HG02973 (cell line): ENCODE results near the gene GALNT2.

Source experiments
- ATAC-seq: cut with Tn5 transposase; IDR thresholded peaks from one replicate; pipeline ENCODE4 v1.9.1; 2021; ENCODE audit warnings: moderate library complexity; ENCODE audit not compliant: unreplicated experiment

Gene GALNT2

DNA sequence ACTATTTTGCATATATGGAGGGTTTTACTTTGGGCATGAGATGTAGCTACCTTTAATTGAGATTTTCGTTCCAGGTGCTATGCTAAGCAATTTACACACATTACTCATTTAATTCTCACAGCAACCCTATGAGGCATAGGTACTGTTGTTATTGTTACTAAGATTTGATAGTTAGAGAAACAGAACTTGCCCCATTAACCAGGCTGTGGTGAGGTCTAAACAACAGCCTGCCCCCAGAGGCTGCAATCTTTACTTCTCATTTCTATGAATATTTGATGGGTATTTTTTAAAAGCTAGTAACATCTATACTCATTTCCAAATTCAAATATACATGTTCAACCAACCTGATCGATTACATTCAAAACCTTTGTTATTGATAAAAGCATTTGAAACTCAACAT lies 155.6 kb downstream of the GALNT2 start:
- ATAC-seq, result peak; percentile 62

DNA sequence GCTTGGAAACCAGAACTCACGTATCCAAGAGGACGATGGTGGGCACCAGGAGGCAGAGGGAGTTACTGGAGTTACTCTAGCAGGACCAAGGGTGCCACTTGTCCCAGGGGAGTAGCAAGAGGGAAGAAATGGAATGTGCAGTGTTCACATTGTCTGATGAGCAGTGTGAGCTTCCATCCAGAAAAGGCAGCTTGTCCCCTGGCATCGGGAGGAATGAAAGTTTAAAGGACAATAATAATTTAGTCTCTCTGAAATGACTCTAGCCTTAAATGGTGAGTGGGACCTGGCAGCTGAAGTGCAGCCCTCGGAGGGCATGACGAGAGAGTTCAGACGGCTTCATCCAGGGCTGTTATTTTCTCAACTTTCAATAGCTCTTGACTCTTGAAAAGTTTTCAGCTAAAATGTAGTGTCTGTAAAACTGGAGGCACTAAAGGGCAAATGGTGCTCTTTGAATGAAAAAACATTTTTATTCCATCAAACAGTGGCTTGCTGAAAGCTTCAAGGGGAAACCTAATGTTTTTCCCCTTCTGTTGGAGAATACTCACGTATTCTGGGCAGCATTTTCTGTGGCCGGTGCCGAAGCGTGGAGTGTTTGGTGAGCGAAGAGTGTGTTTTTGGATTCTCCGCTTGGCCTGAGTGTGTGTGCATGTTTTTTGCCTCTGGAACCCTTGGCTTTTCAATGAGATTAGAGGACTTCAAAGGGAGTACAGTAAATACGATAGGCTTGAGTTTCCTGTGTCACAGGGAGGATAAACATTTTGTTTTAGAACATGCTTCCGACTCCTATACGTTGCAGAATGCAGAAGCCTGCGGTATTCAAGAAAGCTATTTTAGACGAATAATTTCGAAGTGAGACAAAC lies 157.3 kb downstream of the GALNT2 start:
- ATAC-seq, result no peak

DNA sequence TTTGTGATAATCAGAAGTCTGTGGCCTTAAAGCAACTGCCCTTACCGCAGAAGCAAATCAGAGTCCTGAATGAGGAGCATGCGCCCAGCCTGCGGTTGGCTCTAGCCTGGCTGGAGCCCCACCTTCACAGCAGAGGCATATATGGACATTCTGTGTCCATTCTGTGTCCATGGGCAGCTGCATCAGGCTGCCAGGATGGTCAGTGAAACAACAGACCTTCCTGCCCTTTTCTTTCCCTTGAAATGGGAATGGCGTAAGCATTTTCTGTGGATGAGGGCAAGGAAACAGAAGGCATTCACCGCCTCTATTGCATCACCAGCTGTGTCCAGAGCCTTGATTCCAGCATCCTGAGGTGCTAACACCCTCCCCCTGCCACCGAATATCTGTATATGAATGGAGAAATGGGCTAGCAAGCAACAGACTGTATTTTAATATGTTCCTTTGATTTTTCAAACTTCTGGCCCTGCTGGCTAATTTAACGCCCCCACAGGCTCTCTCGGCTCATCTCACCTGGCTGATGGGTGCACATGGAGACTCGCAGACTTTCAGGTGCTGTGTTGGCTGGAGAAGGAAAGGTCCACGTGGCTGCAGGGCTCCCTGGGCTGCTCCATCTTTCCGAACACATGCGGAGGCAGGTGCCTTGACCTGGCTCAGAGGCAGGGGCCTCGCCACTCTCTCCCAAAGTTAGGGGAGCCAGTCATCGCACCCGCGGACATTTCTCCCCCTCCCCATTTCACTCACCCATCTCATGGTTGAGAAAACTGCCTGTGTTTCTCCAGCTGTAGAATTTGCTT lies 159.2 kb downstream of the GALNT2 start:
- ATAC-seq, result no peak

DNA sequence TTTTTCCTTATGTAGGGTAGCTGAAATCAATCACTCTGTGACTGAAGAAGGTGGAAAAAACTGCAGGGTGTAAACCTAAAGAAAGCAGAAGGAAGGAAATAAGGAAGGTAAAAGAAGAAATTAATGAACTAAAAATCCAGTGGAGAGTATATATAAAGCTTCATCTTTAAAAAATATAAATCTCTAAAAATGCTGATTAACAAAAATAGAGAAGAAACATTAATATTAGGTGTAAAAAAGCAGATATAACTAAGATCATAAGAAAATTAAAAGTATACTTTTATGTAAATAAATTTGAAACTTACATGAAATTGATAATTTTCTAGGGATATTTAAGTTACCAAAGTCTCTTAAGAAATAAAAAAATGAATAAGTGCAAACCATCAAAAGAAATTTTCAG lies 159.8 kb downstream of the GALNT2 start:
- no peak for ATAC-seq

DNA sequence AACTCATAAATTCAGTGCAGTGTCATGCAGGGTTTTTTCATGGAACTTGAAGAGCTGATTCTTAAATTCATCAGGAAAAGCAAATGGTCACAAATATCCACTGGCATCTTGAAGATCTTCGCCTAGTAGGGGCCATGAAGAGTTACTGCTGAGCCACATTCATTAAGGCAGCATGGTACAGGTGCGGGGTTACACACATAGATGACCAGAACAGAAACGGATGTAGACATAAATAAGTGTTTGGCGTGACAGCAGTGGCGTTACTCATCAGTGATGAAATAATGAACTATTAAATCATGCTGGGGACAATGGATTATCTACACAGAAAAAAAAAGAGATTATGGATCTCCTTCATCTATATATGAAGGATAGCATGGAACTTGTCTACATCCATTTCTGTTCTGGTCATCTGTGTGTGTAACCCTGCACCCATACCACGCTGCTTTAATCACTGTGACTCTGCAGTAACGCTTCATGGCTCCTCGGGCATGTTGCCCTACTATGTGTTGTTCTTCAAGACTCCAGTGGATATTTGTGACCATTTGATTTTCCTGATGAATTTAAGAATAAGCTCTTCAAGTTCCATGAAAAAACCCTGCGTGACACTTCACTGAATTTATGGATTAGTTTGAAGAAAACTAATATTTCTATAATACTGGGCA lies 161.3 kb downstream of the GALNT2 start:
- ATAC-seq, result no peak

DNA sequence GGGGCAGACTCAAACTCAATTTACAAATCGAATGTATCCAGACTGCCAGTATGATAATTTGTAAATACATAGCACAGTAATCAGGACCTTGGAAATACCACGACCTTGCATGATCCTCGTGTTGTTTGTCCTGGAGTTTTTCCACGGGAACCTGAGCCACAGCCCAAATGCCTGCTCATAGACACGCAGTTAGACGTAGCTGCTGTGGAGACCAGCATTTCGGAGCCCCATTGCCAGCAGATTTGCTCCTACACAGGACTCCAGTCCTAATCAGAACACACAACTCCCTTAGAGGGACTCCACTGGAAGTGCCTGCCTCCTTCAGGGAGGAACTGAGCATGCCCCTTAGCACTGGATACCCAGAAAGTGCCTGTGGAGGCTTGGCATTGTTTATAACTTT lies 163.2 kb downstream of the GALNT2 start:
- ATAC-seq, result no peak

DNA sequence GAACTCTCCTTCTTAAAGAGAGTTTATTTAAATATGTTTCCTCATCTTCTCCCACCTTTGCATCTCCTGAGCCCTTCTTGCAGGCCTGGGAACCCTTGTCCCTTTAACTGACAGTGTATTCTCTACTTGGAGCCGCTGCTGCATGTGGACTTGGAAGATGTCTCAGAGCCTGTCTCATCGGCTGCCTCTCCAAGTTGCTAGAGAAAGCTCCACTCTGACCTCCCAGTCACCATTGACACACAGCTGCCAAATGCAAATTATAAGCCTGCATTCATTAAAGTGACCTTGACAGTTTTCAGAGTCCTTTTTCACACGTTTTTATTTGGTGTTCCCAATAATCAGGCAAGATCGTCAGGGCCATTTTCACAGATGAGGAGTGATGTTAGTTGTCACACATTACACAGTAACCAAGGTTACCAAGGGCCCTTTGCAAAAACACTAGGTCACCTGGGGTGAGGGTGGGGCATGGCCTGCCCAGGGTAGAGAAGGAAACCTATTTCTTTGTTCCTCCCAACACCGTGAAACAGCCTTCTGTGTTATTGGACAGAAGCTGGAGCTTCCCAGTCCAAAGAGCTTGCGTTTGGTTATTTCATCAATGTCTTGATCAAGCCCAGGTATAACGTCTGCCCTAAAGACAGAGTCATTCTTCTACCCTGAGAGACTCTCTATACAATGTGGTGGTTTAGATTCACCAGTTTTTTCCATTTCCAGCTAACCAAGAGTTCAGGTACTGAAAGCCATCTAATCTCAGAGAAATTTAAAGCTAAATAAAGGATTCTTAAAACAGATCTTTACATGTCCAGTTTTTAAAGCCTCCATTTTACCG lies 164.1 kb downstream of the GALNT2 start:
- ATAC-seq, result no peak

DNA sequence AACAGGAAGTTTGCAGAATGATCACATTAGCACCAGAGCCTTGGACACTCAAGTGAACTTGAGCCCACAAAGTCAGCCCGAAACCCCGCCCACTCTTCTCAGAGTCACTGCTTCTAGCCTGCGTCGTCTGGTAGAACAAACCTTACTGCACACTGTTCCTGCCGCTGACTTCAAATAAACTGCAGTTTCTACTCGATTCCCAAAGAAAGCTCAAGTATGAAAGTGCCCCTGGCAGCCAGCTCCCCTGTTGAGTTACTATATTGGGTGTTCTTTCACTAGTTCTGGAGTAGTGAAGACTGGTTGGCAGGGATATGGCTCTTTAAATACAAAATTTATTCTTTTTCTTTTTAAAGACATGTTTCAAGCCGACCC lies 164.7 kb downstream of the GALNT2 start:
- ATAC-seq, result no peak

DNA sequence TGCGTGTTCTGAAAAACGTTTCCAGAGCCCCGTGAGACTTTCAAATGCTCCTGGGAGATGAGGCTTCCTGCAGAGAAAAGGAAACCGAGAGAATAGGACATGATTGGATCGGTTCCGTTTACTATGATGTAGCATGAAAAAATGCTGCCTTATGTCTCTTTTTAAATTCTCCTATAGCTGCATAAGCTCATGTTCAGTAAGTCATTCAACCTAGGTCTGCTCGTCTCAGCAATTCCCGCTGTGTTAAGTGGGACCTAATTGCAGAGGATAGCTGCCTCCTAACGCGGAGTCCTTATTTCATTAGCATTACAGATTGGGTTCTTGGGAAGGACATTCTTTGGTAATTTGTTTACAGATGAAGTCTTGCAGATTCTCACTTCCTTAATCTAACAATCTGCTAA lies 165.3 kb downstream of the GALNT2 start:
- no peak for ATAC-seq

DNA sequence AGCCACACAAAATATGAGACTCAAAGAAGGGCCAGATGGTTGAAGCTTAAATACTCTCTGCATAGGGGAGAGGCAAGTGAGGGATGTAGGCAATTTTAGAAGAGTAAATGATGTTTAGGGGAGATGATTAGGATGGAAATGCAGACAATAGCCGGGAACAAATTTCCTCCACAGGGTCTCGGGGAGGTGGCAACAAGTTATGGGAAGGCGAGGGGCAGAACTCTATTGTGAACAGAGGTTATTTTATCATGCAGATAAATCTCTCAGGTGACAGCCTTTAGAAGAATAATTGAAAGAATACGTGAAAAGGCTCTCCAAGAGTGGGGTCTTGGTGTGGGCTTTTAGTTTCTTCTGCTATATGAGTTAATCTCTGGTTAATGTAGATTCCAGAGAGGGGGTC lies 166.7 kb downstream of the GALNT2 start:
- no peak for ATAC-seq

DNA sequence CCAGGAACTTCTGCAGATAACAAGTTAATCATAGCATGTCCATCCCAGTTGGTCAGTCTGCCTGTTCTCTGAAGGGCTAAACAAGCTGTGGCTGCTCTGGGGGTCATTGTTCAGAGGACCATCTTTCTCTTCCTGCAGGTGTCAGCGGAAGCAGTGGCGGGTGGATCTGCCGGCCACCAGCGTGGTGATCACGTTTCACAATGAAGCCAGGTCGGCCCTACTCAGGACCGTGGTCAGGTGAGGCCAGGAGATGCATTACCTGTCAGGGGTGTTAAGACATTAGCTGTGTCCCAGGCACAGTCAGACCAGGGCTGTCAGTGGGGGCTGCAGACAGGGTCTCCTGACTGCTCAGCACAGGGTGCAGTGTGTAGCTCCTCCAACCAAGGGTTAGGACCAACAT lies 168.8 kb downstream of the GALNT2 start:
- ATAC-seq, result no peak

DNA sequence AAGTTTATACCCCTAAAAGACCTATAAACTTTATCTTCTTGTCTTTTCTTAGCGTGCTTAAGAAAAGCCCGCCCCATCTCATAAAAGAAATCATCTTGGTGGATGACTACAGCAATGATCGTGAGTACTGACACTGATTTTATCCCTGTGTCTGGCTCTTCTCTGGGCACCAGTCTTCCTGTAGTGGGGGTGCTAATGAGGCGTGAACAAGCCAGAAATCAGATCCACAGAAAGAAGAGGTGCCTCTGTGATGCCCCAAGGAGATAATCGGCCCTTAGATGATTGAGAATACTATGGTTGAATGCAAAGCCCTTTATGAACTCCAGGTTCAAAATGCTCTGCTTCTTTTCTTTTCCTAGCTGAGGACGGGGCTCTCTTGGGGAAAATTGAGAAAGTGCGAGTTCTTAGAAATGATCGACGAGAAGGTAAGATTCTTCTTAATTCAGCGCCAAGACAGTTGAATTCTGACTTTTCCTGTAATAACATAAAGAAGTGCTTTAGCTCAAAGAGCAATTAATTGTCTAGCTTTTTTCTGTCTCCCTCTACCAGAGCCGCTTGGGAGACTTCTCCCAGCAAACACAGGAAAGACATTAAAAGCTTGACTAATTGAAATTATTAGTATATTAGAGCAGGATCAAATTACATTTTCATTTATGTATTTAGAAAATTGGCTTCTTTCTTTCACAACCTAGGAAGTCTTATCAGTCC lies 169.4 kb downstream of the GALNT2 start:
- no peak for ATAC-seq

DNA sequence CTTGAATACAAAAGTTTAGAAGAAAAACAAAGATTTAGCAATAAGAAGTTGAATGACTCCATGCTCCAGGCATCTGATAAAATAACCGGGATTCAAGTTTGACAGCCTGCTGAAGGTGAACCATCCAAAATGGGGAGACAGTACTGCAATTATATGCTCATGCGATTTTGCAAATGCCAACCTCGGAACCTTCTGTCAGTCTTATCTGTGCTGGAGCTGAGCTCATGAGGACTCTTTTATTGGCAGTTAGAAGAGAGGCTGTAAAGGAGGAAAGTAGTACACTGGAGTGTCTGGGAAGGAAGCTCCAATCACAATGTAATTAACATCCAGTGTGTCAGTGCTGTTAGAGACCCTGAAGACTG lies 170.0 kb downstream of the GALNT2 start:
- ATAC-seq, result no peak

DNA sequence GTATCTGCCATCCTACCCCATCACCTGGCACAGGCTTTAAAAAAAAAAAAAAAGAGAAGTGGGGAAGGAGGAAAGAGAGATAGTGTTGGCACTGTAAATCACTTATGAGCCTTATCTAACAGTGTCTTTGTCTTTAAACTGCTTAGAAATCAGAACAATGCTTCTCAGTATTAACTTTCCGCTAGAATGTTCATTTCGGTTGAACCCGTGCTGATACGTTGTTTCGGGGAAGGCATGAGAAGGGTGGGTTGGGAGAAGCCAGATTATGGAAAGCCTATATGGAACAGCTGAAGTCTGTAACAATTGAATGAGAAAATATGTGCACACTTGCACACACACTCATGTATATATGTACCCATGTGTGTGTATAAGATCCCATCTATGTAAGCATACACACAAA lies 170.8 kb downstream of the GALNT2 start:
- ATAC-seq, result no peak

DNA sequence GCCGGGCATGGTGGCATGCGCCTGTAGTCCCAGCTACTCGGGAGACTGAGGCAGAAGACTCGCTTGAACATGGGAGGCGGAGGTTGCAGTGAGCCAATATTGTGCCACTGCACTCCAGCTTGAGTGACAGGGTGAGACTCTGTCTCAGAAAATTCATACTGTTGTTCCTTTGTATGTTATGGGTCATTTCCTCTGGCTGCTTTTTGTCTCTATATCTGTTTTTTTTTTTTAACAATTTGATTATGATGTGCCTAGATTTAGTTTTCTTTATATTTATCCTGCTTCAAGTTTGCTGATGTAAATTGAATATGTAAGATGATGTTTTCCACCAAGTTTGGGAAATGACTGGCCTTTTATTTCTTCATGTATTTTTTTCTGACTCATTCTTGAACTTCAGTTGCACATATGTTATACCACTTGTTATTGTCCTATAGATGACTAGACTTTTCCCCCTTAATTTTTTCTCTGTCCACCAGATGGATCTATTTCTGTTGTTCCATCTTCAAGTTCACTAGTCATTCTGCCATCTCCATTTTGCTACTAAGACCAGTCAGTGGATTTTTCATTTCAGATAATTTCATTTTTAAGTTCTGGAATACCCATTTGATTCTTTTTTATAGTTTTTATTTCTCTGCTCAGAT lies 173.5 kb downstream of the GALNT2 start:
- ATAC-seq, result no peak

DNA sequence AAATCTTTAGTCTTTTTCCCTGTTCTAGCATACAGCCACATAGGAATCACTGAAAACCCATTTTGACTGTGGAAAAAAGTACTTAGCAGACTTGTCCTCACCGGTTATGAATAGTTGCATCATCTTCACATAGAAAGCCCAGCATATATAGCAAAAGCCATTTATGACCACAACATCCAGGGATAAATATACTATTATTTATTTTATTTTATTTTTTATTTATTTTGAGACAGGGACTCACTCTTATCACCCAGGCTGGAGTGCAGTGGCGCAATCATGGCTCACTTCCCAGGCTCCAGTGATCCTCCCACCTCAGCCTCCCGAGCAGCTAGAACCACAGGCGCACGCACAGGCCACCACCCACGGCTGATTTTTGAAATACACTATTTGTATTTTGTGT lies 175.3 kb downstream of the GALNT2 start:
- no peak for ATAC-seq

DNA sequence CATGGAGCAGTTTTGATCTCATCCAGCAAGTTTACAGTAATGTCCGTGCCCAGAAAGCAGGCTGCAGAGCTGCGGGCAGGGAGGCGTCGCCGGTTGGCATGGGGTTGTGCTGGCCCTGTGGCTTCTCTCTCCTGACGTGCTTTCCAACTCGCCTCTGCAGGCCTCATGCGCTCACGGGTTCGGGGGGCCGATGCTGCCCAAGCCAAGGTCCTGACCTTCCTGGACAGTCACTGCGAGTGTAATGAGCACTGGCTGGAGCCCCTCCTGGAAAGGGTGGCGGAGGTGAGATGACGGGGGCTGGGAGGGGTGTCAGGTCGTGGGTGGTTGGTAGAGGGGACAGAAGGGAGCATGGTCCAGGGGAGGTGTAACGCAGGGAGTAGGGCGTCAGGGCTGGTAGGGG lies 176.1 kb downstream of the GALNT2 start:
- ATAC-seq, result no peak

DNA sequence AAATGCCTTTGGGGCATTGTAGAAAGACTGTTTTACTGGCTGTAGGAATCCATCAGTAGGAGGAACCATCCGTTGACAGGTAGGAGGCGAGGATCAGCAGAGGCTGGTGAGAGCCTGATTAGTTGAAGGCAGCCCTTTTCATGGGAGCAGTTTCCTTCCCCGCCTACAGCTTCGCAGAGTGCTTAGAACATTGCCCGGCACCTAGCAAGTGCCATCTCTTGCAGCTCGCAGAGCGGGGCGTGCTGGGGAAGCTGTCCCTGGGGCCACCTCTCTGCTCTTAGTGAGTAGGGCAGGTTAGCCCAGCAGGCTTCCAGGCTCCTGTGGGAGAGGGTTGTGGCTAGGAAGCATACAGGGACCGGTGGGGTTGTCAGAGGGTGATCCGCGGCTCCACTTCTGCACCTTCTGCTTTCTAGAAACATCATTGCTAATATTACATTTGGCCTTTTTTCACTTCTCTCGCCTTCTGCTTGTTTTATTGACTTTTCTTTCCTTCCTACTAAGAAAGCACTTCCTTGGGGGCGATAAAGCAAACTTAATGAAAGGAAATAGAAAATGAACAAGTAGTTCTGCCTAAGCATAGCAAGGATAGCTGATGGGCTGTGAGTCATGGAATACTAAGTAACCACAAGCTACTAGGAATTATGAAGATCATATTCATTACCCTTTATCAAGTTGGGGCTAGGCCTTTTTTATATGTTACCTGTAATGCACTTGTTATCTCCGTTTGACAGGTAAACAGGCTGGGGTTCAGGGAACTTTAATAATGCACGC lies 176.7 kb downstream of the GALNT2 start:
- ATAC-seq, result no peak

DNA sequence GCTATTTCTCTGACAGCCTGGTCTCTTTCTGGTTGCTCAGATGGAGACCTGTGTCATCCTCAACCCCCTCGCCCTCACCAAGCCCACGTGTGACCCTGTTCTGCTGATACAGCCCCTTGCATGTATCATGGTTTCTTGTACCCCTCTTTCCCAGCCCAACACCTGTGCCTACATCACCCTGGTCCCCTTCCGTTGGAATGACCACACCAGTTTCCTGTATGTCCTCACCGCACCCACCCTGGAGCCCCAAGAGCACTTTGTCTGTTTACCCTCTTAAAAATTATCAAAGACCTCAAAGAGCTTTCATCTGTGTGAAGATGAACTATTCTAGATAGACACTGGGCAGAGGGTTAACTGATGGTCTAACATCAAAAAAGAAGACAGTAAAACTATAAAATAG lies 179.5 kb downstream of the GALNT2 start:
- ATAC-seq, result no peak
